T-helper 2 cell treated with Interferon-gamma antibody and Interleukin-4, amounts not matched to agents 5 μg/mL and 100 μg/mL, for 36 hours (primary cell): ENCODE data around the gene TSPAN8.

Source experiments
- DNase-seq: peaks from one replicate; pipeline ENCODE4 v3.0.0; 2021; ENCODE audit warnings: low spot score
- H3K27ac Mint-ChIP-seq: one replicate; pipeline ENCODE4 v1.8.0; 2021; ENCODE audit warnings: mild to moderate bottlenecking, mixed read lengths
- H3K27me3 Mint-ChIP-seq: one replicate; pipeline ENCODE4 v1.8.0; 2021; ENCODE audit warnings: low read depth, mixed read lengths
- H3K36me3 Mint-ChIP-seq: one replicate; pipeline ENCODE4 v1.8.0; 2021; ENCODE audit warnings: low read depth, mixed read lengths
- H3K4me1 Mint-ChIP-seq: one replicate; pipeline ENCODE4 v1.8.0; 2021; ENCODE audit warnings: low read depth, mixed read lengths
- H3K4me3 Mint-ChIP-seq: one replicate; pipeline ENCODE4 v1.8.0; 2022; ENCODE audit warnings: mild to moderate bottlenecking, moderate library complexity, mixed read lengths
- H3K9me3 Mint-ChIP-seq: one replicate; pipeline ENCODE4 v1.8.0; 2021; ENCODE audit warnings: mixed read lengths

The TSPAN8 gene

DNA sequence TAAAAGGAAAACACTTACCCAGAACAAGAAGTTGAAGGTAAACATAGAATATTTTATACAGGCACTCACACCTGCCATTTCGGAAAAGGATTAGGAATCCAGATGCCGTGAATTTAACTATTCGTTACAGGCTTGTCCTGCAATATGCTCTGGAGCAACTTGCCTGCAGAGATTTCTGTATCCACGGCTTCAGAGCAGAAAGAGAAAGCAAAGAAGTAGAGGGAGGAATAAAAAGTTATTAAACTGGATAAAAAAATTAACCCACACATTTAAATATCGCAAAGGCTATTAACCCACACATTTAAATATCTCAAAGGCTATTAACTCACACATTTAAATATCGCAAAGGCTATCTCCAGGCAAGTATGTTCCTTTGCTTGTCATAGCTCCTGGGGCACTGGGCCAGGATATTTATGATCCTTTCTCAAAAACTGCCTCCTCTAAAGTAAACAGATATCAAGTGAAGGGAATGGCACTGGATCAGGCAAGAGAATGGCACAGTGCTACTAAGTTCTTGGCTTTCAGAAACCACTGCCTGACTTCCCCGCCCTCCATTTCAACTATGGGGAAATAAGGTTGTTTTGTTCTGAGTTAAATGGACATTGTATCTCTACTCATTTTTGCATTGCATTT lies at the start of gene TSPAN8:
Gene TSPAN8, minus strand, starts transcription at position 399 of the 633 bp plus-strand sequence. Its CDS starts 321 bp downstream, at position 78.
- no peaks in the 10 kb centered on the region for H3K27me3 Mint-ChIP-seq
- no peaks in the 10 kb centered on the region for H3K9me3 Mint-ChIP-seq
- H3K4me1 Mint-ChIP-seq = no peaks in the 10 kb centered on the region
- no peak within 1 kb of the TSS for H3K4me3 Mint-ChIP-seq
- no peak for DNase-seq
- no peak within 1 kb of the TSS for H3K27ac Mint-ChIP-seq
- no peaks in the 10 kb centered on the region for H3K36me3 Mint-ChIP-seq

DNA sequence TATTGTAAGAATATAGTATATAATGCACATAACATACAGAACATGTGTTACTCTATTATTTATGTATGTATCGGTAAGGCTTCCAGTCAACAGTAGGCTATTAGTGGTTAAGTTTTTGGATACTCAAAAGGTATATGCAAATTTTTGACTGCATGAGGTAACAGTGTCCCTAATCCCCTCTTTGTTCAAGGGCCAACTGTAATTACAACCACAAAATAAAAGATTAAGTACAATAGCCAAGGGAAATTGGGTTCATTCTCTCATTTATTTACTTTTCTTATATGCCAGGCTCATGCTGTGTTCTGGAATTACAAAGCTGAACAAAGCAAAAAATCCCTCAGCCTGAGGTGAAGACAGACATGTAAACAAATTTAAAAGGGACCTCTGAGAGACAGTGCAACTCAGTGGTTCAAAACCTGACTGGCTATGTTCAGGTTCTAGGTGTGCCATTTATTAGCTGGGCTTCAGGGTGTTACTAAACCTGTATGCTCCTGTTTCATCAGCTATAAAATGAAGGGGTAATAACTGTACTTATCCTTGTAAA lies 43.4 kb upstream of the TSPAN8 start:
- no peak for DNase-seq
- Mint-ChIP-seq H3K27ac (no peak overlapping the region), H3K27me3 (no peaks in the 10 kb centered on the region), H3K9me3 (no peaks in the 10 kb centered on the region), H3K36me3 (no peaks in the 10 kb centered on the region), H3K4me3 (no peak overlapping the region), H3K4me1 (no peaks in the 10 kb centered on the region)

GRCh38 chr12:71200706-71201105 lies 42.9 kb upstream of the TSPAN8 start:
- H3K27ac Mint-ChIP-seq = no peak overlapping the region
- H3K9me3 Mint-ChIP-seq = no peaks in the 10 kb centered on the region
- no peaks in the 10 kb centered on the region for H3K27me3 Mint-ChIP-seq
- no peak for DNase-seq
- H3K4me1 Mint-ChIP-seq = no peaks in the 10 kb centered on the region
- H3K4me3 Mint-ChIP-seq = no peak overlapping the region
- H3K36me3 Mint-ChIP-seq = no peaks in the 10 kb centered on the region

- no peaks in the 10 kb centered on the region for H3K4me1 Mint-ChIP-seq
- H3K27me3 Mint-ChIP-seq = no peaks in the 10 kb centered on the region
- no peaks in the 10 kb centered on the region for H3K9me3 Mint-ChIP-seq
- no peak overlapping the region for H3K27ac Mint-ChIP-seq
- DNase-seq = no peak
- no peak overlapping the region for H3K4me3 Mint-ChIP-seq
- H3K36me3 Mint-ChIP-seq = no peaks in the 10 kb centered on the region
Observed at GRCh38 chr12:71197460-71197859, 39.7 kb upstream of the TSPAN8 start.

- H3K27me3 Mint-ChIP-seq = no peaks in the 10 kb centered on the region
- H3K9me3 Mint-ChIP-seq = no peaks in the 10 kb centered on the region
- no peak for DNase-seq
- H3K4me3 Mint-ChIP-seq = no peak overlapping the region
- H3K27ac Mint-ChIP-seq = no peak overlapping the region
- no peaks in the 10 kb centered on the region for H3K36me3 Mint-ChIP-seq
- H3K4me1 Mint-ChIP-seq = no peaks in the 10 kb centered on the region
Observed at GRCh38 chr12:71195338-71195896, 37.6 kb upstream of the TSPAN8 start.

DNA sequence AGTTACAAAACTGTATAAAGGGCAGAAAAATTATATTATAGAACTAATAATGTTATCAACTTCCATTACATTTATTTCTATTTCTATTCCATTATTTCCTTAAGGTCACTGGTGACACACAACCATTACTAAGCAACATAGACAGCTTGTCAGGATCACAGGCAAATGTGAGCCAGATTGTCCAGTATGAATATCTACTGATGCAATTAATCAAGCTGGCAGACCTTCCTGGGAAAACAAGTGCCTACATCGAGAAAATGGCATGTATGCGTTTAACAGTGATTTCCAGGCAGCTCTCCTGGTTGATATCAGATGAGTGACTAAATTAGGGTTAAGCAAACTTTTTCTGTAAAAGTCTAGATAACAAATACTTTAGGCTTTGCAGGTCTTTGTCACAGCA lies 36.9 kb upstream of the TSPAN8 start:
- Mint-ChIP-seq H3K4me3 (no peak overlapping the region), H3K27me3 (no peaks in the 10 kb centered on the region), H3K27ac (no peak overlapping the region), H3K9me3 (no peaks in the 10 kb centered on the region), H3K4me1 (no peaks in the 10 kb centered on the region), H3K36me3 (no peaks in the 10 kb centered on the region)
- no peak for DNase-seq

DNA sequence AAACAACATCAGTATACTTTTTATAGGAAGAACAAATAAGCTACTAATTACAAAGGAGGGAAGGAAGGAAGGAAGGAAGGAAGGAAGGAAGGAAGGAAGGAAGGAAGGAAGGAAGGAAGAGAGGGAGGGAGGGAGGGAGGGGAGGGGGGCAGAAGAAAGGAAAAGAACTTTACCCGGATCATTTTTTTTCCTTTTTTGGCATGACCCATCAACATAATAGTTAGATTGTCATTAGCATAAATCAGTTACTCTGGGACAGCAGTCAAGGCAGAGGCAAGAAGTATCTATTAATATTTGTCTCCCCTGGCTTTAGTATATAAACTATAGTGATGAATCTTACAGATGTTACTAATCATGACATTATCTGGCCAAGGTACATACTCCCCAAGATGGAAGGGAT lies 35.2 kb upstream of the TSPAN8 start:
- Mint-ChIP-seq H3K27me3 (no peaks in the 10 kb centered on the region), H3K4me3 (no peak overlapping the region), H3K4me1 (no peaks in the 10 kb centered on the region), H3K9me3 (no peaks in the 10 kb centered on the region), H3K36me3 (no peaks in the 10 kb centered on the region), H3K27ac (no peak overlapping the region)
- no peak for DNase-seq

- no peak overlapping the region for H3K27ac Mint-ChIP-seq
- no peak overlapping the region for H3K4me3 Mint-ChIP-seq
- no peaks in the 10 kb centered on the region for H3K4me1 Mint-ChIP-seq
- no peak for DNase-seq
- no peaks in the 10 kb centered on the region for H3K27me3 Mint-ChIP-seq
- H3K9me3 Mint-ChIP-seq = no peaks in the 10 kb centered on the region
- H3K36me3 Mint-ChIP-seq = no peaks in the 10 kb centered on the region
Observed at GRCh38 chr12:71191509-71192196, 33.9 kb upstream of the TSPAN8 start.

GRCh38 chr12:71190822-71191221 lies 33.0 kb upstream of the TSPAN8 start:
- DNase-seq = no peak
- Mint-ChIP-seq H3K4me3 (no peak overlapping the region), H3K9me3 (no peaks in the 10 kb centered on the region), H3K4me1 (no peaks in the 10 kb centered on the region), H3K27me3 (no peaks in the 10 kb centered on the region), H3K27ac (no peak overlapping the region), H3K36me3 (no peaks in the 10 kb centered on the region)

GRCh38 chr12:71187379-71187778 lies 29.6 kb upstream of the TSPAN8 start:
- Mint-ChIP-seq H3K27ac (no peak overlapping the region), H3K27me3 (no peaks in the 10 kb centered on the region), H3K4me1 (no peaks in the 10 kb centered on the region), H3K9me3 (no peaks in the 10 kb centered on the region), H3K4me3 (no peak overlapping the region), H3K36me3 (no peaks in the 10 kb centered on the region)
- no peak for DNase-seq

DNA sequence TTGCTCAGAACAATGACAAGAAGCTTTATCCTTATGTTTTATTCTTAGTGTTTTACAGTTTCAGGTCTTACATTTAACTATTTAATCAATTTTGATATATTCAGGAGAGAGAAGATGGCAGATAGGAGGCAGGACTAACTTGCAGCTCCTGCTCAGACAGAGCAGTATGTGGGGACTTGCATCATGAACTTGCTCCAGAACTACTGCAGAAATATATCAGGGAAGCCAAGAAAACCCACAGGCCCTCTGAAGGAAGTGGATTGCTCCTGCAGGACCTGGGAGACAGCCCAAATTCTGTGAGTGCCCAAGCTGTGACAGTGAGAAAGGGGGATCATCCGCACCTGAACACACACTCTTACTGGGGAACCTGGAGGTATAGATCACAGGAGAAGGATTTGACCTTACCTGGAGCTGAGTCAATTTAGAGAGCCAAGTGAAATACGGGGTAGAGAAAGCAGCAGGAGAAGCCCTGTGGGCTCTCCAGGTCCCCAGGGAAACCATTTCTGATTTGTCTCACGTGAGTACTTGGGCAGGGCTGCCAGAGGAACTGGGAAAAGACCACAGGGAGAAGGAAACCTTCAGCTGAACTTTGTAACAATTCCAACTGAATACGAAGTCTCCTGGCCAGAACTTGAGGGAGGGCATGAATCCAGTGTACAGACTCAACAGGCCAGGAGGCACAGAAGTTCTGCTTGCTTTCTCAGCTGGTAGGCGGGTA lies 28.9 kb upstream of the TSPAN8 start:
- no peak overlapping the region for H3K4me3 Mint-ChIP-seq

GRCh38 chr12:71183846-71184245 lies 26.0 kb upstream of the TSPAN8 start:
- Mint-ChIP-seq H3K27ac (no peak overlapping the region), H3K27me3 (no peaks in the 10 kb centered on the region), H3K4me1 (no peaks in the 10 kb centered on the region), H3K36me3 (no peaks in the 10 kb centered on the region), H3K9me3 (no peaks in the 10 kb centered on the region), H3K4me3 (no peak overlapping the region)
- no peak for DNase-seq

More for the DNA sequence above, 28.9 kb upstream of the TSPAN8 start:
- no peaks in the 10 kb centered on the region for H3K9me3 Mint-ChIP-seq
- no peak overlapping the region for H3K27ac Mint-ChIP-seq
- no peaks in the 10 kb centered on the region for H3K36me3 Mint-ChIP-seq
- no peaks in the 10 kb centered on the region for H3K4me1 Mint-ChIP-seq
- no peak for DNase-seq
- no peaks in the 10 kb centered on the region for H3K27me3 Mint-ChIP-seq

DNA sequence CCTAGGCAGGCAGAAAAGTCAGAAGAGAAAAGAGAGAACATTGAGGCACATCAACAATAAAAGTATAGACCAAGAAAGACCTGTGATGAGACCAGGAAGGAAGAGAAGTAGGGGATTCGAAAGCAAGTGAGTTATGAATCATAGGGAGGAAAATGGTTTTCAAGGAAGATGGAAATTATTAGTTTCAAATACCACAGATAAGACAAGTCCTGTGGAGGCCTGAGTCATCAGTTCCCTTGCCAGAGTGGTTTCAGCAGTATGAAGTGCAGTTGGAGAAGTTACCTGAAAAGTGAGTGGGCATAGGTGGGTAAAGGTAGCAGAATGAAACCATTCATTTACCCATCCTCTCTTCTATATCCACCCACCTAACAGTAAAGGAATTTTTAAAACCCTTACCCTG lies 25.2 kb upstream of the TSPAN8 start:
- Mint-ChIP-seq H3K27me3 (no peaks in the 10 kb centered on the region), H3K4me3 (no peak overlapping the region), H3K27ac (no peak overlapping the region), H3K4me1 (no peaks in the 10 kb centered on the region), H3K9me3 (no peaks in the 10 kb centered on the region), H3K36me3 (no peaks in the 10 kb centered on the region)
- no peak for DNase-seq

- Mint-ChIP-seq H3K27me3 (no peaks in the 10 kb centered on the region), H3K36me3 (no peaks in the 10 kb centered on the region), H3K4me1 (no peaks in the 10 kb centered on the region)
Observed at GRCh38 chr12:71178162-71178561, 20.4 kb upstream of the TSPAN8 start.

More at GRCh38 chr12:71178162-71178561, 20.4 kb upstream of the TSPAN8 start:
- no peaks in the 10 kb centered on the region for H3K9me3 Mint-ChIP-seq
- H3K27ac Mint-ChIP-seq = no peak overlapping the region
- no peak for DNase-seq
- H3K4me3 Mint-ChIP-seq = no peak overlapping the region
